ENCODE results near the gene CHD9.
"Not testable (repeated sequence)": the region's sequence is repeated elsewhere in the genome, so short reads cannot be mapped to it uniquely, and the experiment has no call there.

Gene CHD9

DNA sequence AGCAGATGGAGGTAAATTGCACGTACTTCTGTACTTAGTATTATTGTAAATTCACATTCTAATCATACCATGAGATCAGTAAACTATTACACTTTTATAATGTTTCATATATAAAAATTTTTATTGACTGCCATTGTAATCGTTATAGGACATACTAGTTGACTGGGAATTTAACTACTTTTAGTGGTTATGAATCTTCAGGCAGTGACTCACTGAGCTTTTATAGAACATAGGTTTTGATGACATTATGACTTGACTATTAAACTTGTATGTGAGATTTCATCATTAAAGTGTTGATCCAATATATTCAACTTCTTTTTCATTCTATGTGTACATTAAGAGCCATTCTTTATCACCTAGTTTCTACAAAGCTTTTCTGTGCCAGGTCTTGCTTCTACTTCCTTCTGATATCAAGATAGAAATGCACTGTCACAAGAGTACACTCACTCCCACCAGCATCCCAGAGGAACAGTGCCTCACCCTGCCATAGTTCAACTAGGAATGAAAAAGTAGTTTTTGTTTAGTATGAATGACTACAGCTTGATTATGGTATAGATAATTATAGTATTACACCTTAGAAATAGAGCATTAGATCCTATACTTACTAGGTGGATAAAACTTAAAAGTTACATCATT is 237.1 kb downstream of the CHD9 start:
- DNase-seq, result no peak

DNA sequence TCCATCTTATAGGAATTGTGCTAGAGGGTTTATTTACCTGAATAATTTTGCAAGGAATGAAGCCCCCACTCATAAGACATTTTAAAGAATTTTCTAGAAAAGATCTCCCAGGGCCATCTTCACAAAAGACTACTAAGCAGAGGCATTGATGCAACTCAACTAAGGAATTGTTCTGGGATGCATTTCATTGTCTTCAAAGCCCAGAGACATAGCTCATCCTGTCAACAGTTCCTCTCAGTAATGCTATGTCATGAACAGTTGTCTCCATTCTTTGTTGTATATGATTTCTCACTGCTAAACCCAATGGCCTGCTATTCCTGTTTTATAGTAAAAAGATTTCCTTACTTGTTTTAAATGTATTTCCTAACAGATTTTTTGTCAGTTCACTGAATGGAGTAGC is 242.7 kb downstream of the CHD9 start:
- no peak for DNase-seq

DNA sequence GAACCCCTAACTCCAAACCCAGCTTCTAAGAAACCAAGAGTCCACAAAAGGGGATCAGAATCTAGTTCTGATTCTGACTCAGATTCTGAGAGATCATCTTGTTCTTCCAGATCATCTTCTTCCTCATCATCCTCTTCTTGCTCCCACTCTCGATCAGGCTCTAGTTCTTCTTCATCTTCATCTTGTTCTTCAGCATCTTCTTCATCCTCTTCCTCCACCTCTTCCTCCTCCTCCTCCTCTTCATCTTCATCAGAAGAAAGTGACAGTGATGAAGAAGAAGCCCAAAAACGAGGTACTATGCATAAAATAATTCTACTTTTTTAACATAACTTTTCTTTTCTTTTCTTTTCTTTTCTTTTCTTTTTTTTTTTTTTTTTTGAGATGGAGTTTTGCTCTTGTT is 249.5 kb downstream of the CHD9 start:
- no peak for DNase-seq

DNA sequence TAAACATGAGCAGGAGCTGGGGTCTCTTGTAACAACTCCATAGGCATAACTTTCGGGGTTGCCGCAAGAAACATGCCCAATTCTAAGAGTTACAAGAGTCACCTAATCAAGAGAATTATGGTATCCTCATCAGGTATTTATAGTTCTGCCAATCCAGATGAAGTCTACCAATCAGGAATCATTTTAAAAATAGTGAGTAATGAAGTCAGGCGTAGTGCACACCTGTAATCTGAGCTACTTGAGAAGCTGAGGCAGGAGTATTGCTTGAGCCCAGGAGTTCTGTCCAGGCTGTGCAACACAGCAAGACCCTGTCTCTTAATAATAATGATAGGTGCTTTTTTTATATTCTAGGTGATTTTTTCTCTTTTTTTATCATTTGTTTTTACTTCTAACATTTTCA is 251.0 kb downstream of the CHD9 start:
- DNase-seq, result no peak

DNA sequence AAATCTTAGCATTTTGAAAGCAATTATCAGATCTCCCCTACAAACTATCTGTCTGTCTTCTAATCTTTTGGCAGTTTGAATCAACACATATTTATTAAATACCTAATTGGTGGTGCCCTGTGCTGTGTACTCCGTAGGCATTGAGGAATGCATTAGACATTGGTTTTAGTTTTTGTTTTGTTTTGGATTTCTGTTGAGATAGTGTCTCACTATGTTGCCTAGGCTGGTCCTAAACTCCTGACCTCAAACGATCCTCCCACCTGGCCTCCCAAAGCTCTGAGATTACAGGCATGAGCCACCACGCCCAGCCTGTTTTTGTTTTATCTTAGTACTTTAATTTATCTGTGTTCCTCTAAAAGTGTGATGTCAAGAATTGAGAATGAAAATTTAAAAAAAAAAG is 254.7 kb downstream of the CHD9 start:
- no peak for DNase-seq

DNA sequence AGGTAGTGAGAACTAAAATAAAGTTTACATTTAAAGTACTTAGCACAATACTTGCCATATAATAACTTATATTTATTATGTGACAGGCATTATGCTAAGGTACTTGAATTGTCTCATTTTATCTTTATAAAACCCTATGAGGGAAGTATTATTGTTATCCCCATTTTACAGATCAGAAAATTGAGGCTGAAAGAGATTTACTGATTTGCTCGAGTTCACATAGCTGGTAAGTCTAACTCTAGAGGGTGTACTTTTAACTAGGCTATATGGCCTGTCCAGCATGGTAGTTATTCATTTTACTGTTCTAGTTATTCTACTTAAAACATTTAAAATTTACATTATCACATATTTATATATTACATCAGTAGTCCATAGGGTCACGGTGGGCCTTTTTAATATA is 266.2 kb downstream of the CHD9 start:
- DNase-seq, result no peak

DNA sequence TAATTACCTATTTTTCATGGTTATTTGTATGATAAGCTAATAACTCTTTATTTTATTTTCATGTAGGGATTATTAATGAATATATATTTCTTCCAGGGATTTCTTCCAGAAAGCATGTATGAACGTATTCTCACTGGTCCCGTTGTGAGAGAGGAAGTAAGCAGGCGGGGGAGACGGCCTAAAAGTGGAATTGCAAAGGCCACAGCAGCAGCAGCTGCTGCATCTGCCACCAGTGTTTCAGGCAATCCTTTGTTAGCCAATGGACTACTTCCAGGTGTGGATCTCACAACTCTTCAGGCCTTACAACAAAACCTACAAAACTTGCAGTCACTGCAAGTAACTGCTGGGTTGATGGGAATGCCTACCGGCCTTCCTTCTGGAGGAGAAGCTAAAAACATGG is 269.1 kb downstream of the CHD9 start:
- no peak for DNase-seq

DNA sequence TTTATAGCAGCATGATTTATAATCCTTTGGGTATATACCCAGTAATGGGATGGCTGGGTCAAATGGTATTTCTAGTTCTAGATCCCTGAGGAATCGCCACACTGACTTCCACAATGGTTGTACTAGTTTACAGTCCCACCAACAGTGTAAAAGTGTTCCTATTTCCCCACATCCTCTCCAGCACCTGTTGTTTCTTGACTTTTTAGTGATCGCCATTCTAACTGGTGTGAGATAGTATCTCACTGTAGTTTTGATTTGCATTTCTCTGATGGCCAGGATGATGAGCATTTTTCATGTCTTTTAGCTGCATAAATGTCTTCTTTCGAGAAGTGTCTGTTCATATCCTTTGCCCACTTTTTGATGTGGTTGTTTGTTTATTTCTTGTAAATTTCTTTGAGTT is 276.2 kb downstream of the CHD9 start:
- DNase-seq, result not testable (repeated sequence)

DNA sequence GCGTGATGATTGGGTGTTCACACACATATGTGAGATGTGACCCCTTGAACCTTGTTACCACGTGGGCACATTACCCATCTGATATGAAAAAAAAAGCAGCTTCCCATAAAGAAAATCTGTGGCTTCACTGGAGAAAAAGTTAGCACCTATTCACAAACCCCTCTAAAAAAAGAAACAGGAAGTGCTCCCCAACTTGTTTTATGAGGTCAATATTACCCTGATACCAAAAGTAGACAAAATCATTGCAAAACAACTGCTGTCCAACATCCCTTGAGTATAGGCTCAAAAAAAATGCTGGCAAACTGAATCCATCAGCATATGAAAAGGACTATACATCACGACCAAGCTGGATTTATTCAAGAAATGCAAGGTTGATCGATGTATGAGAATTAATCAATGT is 279.8 kb downstream of the CHD9 start:
- no peak for DNase-seq

DNA sequence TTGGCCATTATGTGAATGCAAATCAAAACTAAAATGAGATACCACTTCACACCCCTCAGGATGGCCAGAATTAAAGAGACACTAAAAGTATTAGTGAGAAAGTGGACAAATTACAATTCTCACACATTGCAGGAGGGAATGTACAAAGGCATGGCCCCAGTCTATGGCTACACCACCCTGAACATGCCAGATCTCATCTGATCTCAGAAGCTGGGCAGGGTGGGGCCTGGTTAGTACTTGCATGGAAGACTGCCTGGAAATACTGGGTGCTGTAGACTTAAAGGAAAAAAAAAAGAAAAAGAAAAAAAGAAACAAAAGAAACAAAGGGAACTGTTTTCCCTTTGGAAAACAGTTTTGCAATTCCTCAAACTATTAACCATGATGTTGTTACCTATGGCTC is 282.5 kb downstream of the CHD9 start:
- no peak for DNase-seq

DNA sequence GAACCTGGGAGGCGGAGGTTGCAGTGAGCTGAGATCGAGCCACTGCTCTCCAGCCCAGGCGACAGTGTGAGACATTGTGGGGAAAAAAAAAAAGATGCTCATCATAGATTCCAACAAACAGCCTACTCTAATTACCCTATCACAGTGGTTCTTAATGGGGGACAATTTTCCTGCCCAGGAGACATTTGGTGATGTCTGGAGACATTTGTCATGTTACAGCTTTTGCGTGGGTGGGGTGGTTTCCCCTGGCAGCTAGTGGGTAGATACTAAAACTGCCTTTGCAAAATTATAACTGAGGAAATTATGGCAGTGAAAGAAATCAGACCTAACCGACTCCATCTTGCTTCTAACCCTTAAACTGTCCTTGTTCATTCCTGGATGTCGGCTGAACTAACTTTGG is 287.0 kb downstream of the CHD9 start:
- no peak for DNase-seq

DNA sequence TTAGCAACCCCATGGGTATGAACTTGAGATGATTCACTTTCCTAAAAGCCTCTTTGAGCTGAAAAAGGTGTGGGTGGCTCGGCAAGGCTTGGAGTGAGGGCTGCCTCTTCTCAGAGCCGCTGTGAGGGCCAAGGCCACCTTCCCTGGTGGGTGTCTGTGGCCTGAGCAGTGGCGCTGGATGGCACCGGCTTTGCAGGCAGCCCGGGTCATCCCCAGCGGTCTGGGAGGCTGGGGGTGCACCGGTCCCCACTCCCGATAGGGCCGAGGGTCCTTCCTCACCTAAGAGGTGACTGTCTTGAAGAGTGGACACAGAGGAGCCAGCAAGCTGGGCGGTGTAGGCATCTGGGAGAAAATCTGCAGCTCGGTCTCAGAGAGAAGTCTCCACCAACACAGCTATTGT is 300.3 kb downstream of the CHD9 start:
- no peak for DNase-seq

DNA sequence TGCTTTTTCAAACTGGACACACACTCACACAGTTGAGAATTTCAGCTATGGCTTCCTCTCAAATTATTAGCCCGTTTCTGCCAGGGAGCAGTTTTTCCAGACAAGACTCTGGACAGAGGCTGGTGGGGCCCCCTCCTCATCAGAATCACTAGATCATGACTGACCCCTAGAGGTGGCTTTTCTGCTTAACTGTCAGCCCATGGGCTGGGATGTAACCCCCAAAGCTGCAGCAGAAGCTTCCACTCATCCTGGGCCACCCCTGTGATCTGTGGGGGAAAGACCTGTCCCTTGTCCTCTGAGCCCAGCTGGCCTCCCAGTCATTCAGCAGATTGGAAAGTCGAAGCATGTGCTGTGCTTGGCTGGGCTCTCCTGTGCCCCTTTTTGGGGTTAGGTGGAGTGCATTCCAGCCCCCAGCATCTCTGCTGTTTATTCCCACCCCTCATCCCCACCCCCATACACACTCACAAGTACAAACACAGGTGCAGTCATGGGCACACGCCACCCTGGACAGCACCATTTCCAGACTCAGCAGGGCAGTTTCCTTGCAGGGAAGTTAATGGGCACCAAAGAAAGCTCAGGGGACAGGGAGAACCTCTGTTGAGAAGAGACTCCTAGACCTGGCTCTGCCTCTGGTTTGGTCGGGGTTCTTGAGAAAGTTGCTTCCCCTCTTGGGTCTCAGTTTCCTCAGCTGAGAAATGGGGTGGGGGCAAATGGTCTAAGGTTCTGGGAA is 301.9 kb downstream of the CHD9 start:
- no peak for DNase-seq

DNA sequence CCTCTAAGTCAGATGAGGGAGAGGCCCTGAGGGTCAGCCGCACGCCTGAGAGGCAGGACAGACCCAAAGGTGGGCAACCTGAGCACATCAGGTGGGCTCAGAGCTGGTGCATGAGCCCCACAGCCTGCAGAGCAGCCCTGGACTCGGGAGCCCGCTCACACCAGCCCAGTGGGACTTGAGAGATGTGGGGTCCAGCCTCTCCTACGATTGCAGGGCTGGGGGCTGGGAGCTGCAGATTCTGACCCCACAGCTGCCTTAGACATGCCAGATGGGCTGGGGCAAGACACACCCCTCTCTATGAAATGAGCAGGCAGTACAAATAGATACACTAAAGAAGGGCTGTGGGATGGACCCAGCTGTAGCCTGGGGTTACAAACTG is 302.4 kb downstream of the CHD9 start:
- no peak for DNase-seq

DNA sequence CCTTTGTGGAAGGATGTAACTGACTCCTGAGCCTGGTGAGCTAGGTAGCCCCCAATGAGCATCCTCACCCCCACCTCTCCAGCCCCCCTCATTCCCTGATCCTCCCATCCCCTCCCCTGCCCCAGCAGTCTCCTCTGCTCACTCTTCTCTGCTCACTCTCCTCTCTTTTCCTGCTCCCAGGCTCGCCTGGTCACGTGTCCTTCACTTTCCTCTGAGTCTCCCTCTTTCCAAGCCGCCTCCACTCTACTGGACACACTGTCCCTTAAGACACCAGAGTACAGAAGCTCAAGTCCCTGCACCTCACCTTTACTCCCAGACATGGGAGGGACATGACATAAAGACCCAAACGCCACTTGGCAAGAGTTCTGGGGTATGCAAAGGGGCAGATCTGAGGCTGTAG is 303.2 kb downstream of the CHD9 start:
- no peak for DNase-seq

DNA sequence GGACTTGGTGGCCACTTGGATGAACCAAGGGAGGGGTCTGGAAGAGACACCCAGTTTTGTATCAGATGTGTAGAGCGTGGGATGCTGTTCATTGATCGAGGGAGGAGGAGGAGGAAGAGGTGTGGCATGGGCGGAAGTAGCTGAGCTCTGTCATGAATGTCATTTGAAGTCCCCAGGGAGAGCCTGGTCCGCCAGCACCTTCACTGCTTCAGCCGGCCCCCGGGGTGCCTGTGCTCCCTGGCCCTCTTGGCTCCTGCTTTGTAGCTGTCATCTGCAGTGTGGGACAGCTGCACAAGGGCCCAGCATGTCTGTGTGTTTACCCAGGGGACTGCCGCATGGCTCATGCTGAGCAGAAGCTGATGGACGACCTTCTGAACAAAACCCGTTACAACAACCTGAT is 304.1 kb downstream of the CHD9 start:
- DNase-seq, result no peak

DNA sequence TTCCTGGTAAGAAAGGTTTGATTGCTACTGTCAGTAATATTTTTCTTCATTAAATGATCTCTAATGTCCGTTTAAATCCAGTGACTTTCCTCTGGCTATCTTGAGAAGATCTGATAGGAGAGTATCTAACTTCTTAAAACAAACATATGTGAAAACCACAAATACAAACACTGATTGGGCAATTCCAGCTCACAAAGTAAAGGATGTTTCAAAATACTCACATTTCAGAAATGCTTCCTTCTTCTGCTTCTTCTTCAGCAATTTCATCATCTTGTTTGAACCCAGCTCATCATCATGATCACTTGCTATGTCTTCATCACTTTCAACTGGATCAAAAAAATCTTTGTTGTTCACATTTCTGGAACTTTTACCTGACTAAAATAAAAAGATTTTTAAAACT is 315.1 kb downstream of the CHD9 start:
- DNase-seq, result no peak

DNA sequence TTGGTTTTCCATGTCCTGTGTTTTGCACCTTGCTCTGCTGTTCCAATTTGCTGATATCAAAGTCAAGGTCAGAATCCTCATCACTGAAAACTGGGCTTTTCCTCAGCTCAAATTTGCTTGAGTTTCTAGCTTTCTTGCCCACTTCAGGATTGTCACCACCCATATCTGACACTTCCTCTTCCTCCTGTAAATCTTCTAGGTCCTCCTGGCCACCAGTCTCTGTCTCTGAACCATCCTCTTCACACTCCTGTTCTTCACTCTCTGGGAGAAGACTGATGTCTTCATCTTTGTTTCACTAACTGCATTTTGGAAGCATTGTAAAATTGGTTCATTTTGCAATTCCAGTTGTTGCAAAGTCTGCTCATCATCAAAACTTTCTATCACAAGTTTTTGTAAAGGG is 316.0 kb downstream of the CHD9 start:
- no peak for DNase-seq

DNA sequence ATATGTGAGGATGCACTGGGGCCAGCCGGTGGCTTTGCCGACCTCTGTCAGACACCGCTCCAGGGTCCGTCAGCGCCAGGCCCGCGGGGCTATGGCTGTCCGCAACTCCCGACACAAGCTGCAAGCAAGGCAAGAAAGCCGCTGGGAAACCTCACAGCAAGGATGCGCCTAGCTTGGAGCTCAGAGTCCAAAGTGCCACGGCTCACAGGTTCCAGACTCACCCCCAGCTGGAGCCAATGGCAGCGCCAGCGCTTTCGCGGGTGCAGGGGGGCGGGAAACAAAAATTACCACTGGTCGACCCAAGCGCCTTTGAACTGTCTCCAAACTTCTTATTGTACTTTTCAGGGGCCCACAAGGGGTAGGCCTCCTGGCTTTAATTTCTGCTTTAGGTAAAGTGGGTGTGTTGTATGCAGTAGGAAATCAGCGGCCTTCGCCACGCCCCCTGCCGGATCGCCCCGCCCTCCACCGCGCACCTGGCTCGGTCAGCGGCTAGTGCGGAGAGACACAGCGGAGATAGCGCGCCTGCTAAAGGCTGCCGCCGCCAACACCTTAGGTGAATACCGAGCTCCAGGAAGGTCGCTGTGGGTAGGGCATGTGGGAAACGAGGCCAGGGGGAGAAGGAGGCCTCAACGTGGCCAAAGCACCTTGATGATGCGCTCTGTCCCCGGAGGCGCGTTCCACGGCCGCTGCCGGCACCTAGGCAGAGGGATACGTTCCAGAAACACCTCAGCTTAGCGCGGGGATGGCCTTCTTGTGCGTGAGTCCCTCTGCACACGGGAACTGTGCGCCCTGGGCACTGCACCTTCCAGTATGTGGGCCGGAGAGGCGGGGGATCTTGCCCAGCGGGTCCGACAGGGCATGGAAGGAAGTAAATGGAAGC is 318.4 kb downstream of the CHD9 start:
- DNase-seq, result no peak

DNA sequence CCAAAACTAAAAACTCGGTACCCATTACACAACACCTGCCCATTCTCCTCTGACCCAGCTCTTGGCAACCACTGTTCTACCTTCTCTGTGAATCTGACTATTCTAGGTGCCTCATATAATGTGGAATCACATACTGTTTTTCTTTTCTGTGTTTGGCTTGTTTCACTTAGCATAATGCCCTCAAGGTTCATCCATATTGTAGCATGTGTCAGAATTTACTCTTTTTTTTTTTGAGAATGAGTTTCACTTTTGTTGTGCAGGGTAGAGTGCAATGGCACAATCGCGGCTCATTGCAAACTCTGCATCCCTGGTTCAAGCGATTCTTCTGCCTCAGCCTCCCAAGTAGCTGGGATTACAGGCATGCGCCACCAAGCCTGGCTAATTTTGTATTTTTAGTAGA is 320.0 kb downstream of the CHD9 start:
- no peak for DNase-seq

DNA sequence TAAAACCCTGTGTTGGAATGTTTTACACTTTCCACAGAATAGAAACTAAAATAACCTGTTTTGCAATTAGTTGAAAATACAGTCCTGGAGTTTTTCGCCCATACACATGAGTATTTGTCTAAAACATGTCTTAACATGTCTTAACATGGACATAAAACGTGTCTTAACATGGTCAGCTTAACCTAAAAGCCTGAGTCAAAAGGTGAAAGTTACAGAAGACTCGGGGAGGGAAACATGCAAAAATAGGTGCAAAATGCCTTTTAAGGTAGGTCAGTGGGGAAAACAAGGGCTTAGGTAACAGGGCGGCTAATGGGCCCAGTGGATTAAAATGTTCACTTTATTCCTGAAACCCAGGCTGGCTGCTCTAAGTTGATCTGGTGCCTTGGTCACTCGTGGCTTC is 323.3 kb downstream of the CHD9 start:
- no peak for DNase-seq

Data from islet precursor cell (in vitro differentiated cells).